Lower lobe of right lung (tissue), 2 donors: ENCODE data around the gene NLE1. TPM values are rescaled to one million over a fixed set of nuclear protein-coding genes. Genes with fewer than 3 reads are reported as not detected.
"Not testable (repeated sequence)": the region's sequence is repeated elsewhere in the genome, so short reads cannot be mapped to it uniquely, and the experiment has no call there.

Experiments used
- ATAC-seq, 2 donors: fragments of 200-7000 bp; cut with Tn5 transposase; one replicate each; pipeline ENCODE4 v1.9.1; 2020 to 2022; ENCODE audit warnings: mild to moderate bottlenecking in 2 of 2, moderate library complexity in 2 of 2
- DNase-seq: peaks from one replicate; pipeline ENCODE4 v3.0.0-alpha.2; 2020
- H3K27ac ChIP-seq: fragments of 200-600 bp; one replicate; pipeline ENCODE4 v1.8.0; 2022
- H3K27me3 ChIP-seq: fragments of 200-600 bp; one replicate; pipeline ENCODE4 v1.8.0; 2022; ENCODE audit warnings: low read depth
- H3K36me3 ChIP-seq: fragments of 200-600 bp; one replicate; pipeline ENCODE4 v1.8.0; 2022; ENCODE audit warnings: mild to moderate bottlenecking
- H3K4me1 ChIP-seq: fragments of 200-600 bp; one replicate; pipeline ENCODE4 v1.8.0; 2022
- H3K4me3 ChIP-seq: fragments of 200-600 bp; one replicate; pipeline ENCODE4 v1.8.0; 2022; ENCODE audit warnings: mild to moderate bottlenecking
- H3K9me3 ChIP-seq: fragments of 200-600 bp; one replicate; pipeline ENCODE4 v1.8.0; 2022
- intact Hi-C: fragments of 100-400 bp; cut with DNase I; formaldehyde crosslinking; loops from one replicate; pipeline ENCODE4 v1.11.0; 2022
- total RNA-seq: library from RNA; stranded (reverse); fragmentation: NEBNext Ultra II Directional; extraction: Animal tissue kit (Norgen Biotek cat#: 25700); gene quantifications from one replicate; pipeline ENCODE4 v1.2.1, GENCODE V29; 2021
- TF ChIP-seq, protein P1 (sequence below): fragments of 200-600 bp; IDR thresholded peaks from one replicate; pipeline ENCODE4 v1.8.0; 2022; ENCODE audit warnings: antibody characterized with exemption, mild to moderate bottlenecking
- donor health status: DM: no; HTN: yes; CAD: no; lungs with severe emphysema.

Gene NLE1
- total RNA-seq, 1 donor from 2014 or later = 9.0 TPM

- no peak for ATAC-seq
These were observed 47.2 kb downstream of the NLE1 start for GRCh38 chr17:35094902-35095301.

GRCh38 chr17:35090707-35091106 lies 51.4 kb downstream of the NLE1 start:
- H3K4me1 ChIP-seq = peaks cover 24% of the 10 kb centered on the region
- H3K9me3 ChIP-seq, H3K27ac ChIP-seq, intact Hi-C loops, H3K4me3 ChIP-seq, H3K36me3 ChIP-seq, H3K27me3 ChIP-seq, DNase-seq, ATAC-seq: not testable (repeated sequence)

More at GRCh38 chr17:35094902-35095301, 47.2 kb downstream of the NLE1 start:
- H3K27me3 ChIP-seq = no peaks in the 10 kb centered on the region
- intact Hi-C loops = no loop called here
- H3K36me3 ChIP-seq = peaks cover 11% of the 10 kb centered on the region
- no peak overlapping the region for H3K4me3 ChIP-seq
- peaks cover 2% of the 10 kb centered on the region for H3K4me1 ChIP-seq
- no peaks in the 10 kb centered on the region for H3K9me3 ChIP-seq
- no peak overlapping the region for H3K27ac ChIP-seq
- TF ChIP-seq, protein P1, sequence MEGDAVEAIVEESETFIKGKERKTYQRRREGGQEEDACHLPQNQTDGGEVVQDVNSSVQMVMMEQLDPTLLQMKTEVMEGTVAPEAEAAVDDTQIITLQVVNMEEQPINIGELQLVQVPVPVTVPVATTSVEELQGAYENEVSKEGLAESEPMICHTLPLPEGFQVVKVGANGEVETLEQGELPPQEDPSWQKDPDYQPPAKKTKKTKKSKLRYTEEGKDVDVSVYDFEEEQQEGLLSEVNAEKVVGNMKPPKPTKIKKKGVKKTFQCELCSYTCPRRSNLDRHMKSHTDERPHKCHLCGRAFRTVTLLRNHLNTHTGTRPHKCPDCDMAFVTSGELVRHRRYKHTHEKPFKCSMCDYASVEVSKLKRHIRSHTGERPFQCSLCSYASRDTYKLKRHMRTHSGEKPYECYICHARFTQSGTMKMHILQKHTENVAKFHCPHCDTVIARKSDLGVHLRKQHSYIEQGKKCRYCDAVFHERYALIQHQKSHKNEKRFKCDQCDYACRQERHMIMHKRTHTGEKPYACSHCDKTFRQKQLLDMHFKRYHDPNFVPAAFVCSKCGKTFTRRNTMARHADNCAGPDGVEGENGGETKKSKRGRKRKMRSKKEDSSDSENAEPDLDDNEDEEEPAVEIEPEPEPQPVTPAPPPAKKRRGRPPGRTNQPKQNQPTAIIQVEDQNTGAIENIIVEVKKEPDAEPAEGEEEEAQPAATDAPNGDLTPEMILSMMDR = no peak
- DNase-seq = no peak

GRCh38 chr17:35089586-35090296 lies 52.4 kb downstream of the NLE1 start:
- DNase-seq (peak; percentile 54), ATAC-seq (peak; percentile 31 to 54)
- intact Hi-C loops = no loop called here
- no peaks in the 10 kb centered on the region for H3K27me3 ChIP-seq
- H3K9me3 ChIP-seq = no peaks in the 10 kb centered on the region
- peak overlapping the region; percentile 92 for H3K4me3 ChIP-seq
- H3K27ac ChIP-seq = peak overlapping the region; percentile 93
- TF ChIP-seq, protein P1 = peak; percentile 18
- H3K4me1 ChIP-seq = peaks cover 24% of the 10 kb centered on the region
- no peaks in the 10 kb centered on the region for H3K36me3 ChIP-seq

DNA sequence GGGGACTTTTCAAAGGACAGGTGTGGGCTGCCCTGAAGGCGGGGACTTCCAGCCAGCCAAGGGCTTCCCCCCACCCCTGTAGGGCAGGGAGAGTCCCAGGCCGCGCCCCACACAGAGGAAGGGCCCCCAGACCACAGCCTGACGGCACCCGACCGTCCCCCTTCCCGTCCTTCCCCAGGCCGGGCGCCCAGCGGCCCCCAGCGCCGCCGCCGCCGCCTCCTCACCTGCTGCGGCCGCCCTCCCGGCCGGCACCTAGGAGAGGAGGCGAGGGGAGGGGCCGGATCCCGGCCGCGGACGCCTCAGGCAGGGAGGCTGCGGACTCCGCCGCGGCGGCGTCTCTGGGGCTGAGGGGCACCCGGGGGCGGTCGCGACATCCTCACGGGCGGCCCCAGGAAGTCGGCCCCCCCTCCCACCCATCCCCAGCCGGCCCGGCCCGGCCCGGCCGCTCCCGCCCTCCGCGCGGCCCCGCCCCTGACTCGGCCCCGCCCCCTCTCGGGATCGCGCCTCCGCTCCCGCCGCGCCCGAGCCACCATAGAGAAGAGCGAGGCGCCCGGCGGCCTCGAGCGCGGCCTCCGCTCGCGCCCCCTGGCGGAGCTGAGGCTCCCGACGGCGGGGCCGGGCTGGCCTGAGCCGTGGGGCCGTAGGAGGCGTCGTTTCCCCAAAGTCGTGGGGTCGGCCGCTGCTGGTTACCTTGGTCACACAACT lies 53.1 kb downstream of the NLE1 start:
- TF ChIP-seq, protein P1 = peak; percentile 82
- Histone ChIP-seq H3K36me3 (no peaks in the 10 kb centered on the region), H3K4me1 (peaks cover 24% of the 10 kb centered on the region), H3K27me3 (no peaks in the 10 kb centered on the region), H3K27ac (peak overlapping the region; percentile 93), H3K4me3 (peak overlapping the region; percentile 92), H3K9me3 (no peaks in the 10 kb centered on the region)
- peak; percentile 90 for DNase-seq
- peak; percentile 97 to 98 for ATAC-seq
- intact Hi-C loops = no loop called here

DNA sequence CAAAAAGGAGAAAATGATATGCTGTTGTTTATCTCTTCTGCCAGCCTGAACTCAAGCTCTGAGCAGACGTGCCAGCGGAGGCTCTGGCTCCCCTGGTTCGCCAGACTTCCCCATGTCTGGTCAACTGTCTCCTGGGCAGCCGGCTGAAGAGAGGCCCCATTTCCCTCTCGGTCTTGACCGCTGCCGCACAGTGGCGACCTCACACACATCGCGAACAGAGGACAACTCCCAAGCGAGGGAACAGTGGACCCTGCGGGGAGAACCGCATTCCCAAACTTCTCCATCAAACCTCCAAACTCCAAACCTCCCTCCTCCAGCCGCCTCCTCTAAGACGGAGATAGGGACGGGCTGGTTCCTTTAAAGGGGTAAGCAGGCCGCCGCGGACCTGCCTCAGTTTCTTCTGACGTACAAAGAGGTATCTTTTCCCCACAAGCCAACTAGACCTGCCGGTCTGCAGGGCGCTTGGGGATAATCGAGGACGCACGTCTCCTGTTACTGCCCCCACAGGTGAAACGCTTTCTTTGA lies 53.7 kb downstream of the NLE1 start:
- Histone ChIP-seq H3K4me3 (peak overlapping the region; percentile 92), H3K27me3 (no peaks in the 10 kb centered on the region), H3K4me1 (peaks cover 24% of the 10 kb centered on the region), H3K9me3 (no peaks in the 10 kb centered on the region), H3K36me3 (no peaks in the 10 kb centered on the region), H3K27ac (peak overlapping the region; percentile 93)
- peak; percentile 75 for DNase-seq
- ATAC-seq = peak; percentile 67 to 70
- TF ChIP-seq, protein P1 = no peak
- intact Hi-C loops = no loop called here
